ENCODE results near the gene NAP1L5.

- no peak for TF ChIP-seq USF2 (IDR thresholded peaks at IDR 0.05; ENCODE audit: low read depth, low read length)
- TF ChIP-seq USF2 (CRISPR knock-in tag; IDR thresholded peaks at IDR 0.05; ENCODE audit: borderline replicate concordance): no peak
- no peak for TF ChIP-seq BRCA1 (CRISPR knock-in tag; IDR thresholded peaks at IDR 0.05)
- TF ChIP-seq MTERF4 (CRISPR knock-in tag; IDR thresholded peaks at IDR 0.05): no peak
- no peak for TF ChIP-seq PHF20 (CRISPR knock-in tag; IDR thresholded peaks at IDR 0.05)
- no peak for TF ChIP-seq KLF16 (CRISPR knock-in tag; IDR thresholded peaks at IDR 0.05)
- no peak for TF ChIP-seq HNRNPK (IDR thresholded peaks at IDR 0.05; ENCODE audit: low read depth, low read length, poor library complexity, severe bottlenecking)
- no peak for TF ChIP-seq FOXM1 (CRISPR knock-in tag; IDR thresholded peaks at IDR 0.05)
- TF ChIP-seq ZNF639 (CRISPR knock-in tag; conservative IDR thresholded peaks at IDR 0.05): no peak
- TF ChIP-seq TAF15 (IDR thresholded peaks at IDR 0.05; ENCODE audit: low read depth, low read length, poor library complexity, severe bottlenecking): no peak
- no peak for TF ChIP-seq CTCF (CRISPR knock-in tag; IDR thresholded peaks at IDR 0.05)
- no peak for TF ChIP-seq GLI4 (CRISPR knock-in tag; IDR thresholded peaks at IDR 0.05; ENCODE audit: borderline replicate concordance)
- no peak for TF ChIP-seq NFYB (CRISPR knock-in tag; IDR thresholded peaks at IDR 0.05)
- no peak for TF ChIP-seq ZBTB21 (CRISPR knock-in tag; IDR thresholded peaks at IDR 0.05)
These were observed 12.4 kb upstream of the NAP1L5 start for GRCh38 chr4:88709989-88710388.

Data from HepG2 (cell line).